ENCODE data around the gene ISOC2. TPM values are rescaled to one million over a fixed set of nuclear protein-coding genes. Genes with fewer than 3 reads are reported as not detected.

The ISOC2 gene
- total and polyA plus RNA-seq, 9 of the 15 experiments (the other 6 are each of a cell fraction or from before 2014, with no cell fraction given): 1.2 to 229 (median 58.3) TPM

DNA sequence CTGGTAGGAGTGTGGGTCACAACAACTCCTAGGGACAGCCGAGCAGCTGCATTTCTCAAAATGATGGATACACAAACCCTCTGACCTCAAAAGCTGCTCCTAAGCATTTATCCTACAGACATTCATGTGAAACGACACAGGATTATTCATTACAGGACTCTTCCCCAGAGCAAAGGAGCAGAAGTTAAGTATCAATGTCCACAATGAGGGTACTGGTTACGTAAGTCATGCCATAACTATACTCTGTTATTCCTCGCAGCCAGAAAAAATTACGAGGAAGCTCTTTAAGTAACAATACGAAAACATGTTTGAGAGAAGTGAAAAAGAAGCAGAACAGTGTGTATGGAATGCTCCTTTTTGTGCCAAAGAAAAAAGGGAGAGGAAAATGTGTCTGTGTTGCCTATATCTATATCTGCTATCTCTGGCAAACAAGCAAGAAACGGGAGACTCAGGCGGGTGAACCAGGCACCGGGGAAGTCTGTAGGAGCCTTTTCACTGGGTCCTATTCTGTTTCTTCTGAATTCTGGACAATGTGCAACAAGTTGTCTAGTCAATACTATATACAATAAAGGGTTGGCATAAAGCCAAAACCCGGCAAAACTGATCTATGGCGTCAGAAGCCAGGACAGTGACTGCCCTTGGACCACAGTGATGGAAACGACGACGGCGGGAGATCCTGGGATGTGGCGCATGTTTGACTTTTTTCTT lies 1.3 kb downstream of the ISOC2 start:
- peak overlapping the region; percentile 55 for H3K27ac ChIP-seq (ENCODE audit: extremely low read depth, low read depth, low read length)
- FAIRE-seq (peak; percentile 66), DNase-seq (ENCODE audit: extremely low read depth in 1 of 4, low spot score in 3 of 4) (peak in 1 of 4 experiments; percentile 47), ATAC-seq (no peak)
- peaks cover 43% of the 10 kb centered on the region for H3K79me2 ChIP-seq (ENCODE audit: control insufficient read depth, insufficient read depth, low read length)
- peaks cover 21 to 71% of the 10 kb centered on the region in 2 experiments for H3K4me1 ChIP-seq (replicated peaks in 1 of 2; ENCODE audit: control insufficient read depth in 2 of 2, insufficient read depth in 2 of 2, low read length in 2 of 2)
- in situ Hi-C loops (cut with MboI): no loop called here
- no peaks in the 10 kb centered on the region for H3K27me3 ChIP-seq (ENCODE audit: control insufficient read depth in 2 of 2, insufficient read depth in 2 of 2, low read length in 2 of 2)
- 0 out of 2 replicates have a peak, but pooled peaks have one; percentile 46 for TF ChIP-seq NR1H2 (CRISPR knock-in tag; IDR thresholded peaks at IDR 0.05)
- TF ChIP-seq, protein P1, sequence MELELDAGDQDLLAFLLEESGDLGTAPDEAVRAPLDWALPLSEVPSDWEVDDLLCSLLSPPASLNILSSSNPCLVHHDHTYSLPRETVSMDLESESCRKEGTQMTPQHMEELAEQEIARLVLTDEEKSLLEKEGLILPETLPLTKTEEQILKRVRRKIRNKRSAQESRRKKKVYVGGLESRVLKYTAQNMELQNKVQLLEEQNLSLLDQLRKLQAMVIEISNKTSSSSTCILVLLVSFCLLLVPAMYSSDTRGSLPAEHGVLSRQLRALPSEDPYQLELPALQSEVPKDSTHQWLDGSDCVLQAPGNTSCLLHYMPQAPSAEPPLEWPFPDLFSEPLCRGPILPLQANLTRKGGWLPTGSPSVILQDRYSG (tag; conservative IDR thresholded peaks at IDR 0.05; ENCODE audit: low read depth): peak; percentile 42; the same call in 1 of the 2 replicates
- no peak for TF ChIP-seq C11orf30 (IDR thresholded peaks at IDR 0.05; ENCODE audit: low read depth)
- TF ChIP-seq ATF6 (CRISPR knock-in tag; IDR thresholded peaks at IDR 0.05): 0 out of 2 replicates have a peak, but pooled peaks have one; percentile 79
- TF ChIP-seq NFIX (CRISPR knock-in tag; IDR thresholded peaks at IDR 0.05; ENCODE audit: low read depth): peak; percentile 76
- TF ChIP-seq CEBPB (tag; IDR thresholded peaks at IDR 0.05): peak; percentile 62
- no peak for TF ChIP-seq ATF1 (CRISPR knock-in tag; IDR thresholded peaks at IDR 0.05)
- peak; percentile 28 for TF ChIP-seq ATF1 (tag; IDR thresholded peaks at IDR 0.05)
- TF ChIP-seq, protein P2, sequence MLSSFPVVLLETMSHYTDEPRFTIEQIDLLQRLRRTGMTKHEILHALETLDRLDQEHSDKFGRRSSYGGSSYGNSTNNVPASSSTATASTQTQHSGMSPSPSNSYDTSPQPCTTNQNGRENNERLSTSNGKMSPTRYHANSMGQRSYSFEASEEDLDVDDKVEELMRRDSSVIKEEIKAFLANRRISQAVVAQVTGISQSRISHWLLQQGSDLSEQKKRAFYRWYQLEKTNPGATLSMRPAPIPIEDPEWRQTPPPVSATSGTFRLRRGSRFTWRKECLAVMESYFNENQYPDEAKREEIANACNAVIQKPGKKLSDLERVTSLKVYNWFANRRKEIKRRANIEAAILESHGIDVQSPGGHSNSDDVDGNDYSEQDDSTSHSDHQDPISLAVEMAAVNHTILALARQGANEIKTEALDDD (IDR thresholded peaks at IDR 0.05): peak; percentile 42; the same call in 1 of the 2 replicates
- peak; percentile 96 for TF ChIP-seq NFIC (IDR thresholded peaks at IDR 0.05)
- TF ChIP-seq SMAD4 (CRISPR knock-in tag; conservative IDR thresholded peaks at IDR 0.05): no peak
- 0 out of 2 replicates have a peak, but pooled peaks have one; percentile 31 for TF ChIP-seq SMARCA4 (IDR thresholded peaks at IDR 0.05)
- no peak for TF ChIP-seq TBL1XR1 (IDR thresholded peaks at IDR 0.05; ENCODE audit: low read length in 2 of 2)
- peak; percentile 55 for TF ChIP-seq CHD1 (IDR thresholded peaks at IDR 0.05; ENCODE audit: low read length)
- H4K20me1 ChIP-seq (replicated peaks; ENCODE audit: control insufficient read depth, insufficient read depth, low read length): no peaks in the 10 kb centered on the region
- BruUV-seq (replicated peaks): TSS peak; percentile 72
- H3K4me2 ChIP-seq (ENCODE audit: insufficient read depth, low read length): peak overlapping the region; percentile 87
- CTCF ChIA-PET (ENCODE audit: low intra/inter-chr PET ratio): no interaction called here
- no peak overlapping the region; the same call in 1 of the 2 replicates for H2AFZ ChIP-seq (ENCODE audit: low read depth, low read length)
- WGBS (ENCODE audit: insufficient coverage, low coverage, missing lambda C conversion rate): 12% methylated on average over 16 of the region's 16 CpGs
- H3K9me1 ChIP-seq (ENCODE audit: control insufficient read depth, insufficient read depth, low read length): no peaks in the 10 kb centered on the region
- no peaks in the 10 kb centered on the region for H3K9me3 ChIP-seq (replicated peaks; ENCODE audit: control insufficient read depth, insufficient read depth, low read depth, low read length)
- POLR2A ChIA-PET: interaction anchor here (0.6 to 2.2 kb wide), 4 partner anchors 16 to 244 kb away, joined by 3 to 6 read pairs (median 4); partner anchors contain the start of gene ZNF628
- peaks cover 30% of the 10 kb centered on the region; the same call in 2 of the 3 replicates for H3K36me3 ChIP-seq (ENCODE audit: control insufficient read depth, insufficient read depth, low read length)
- H3K4me3 ChIP-seq: peak overlapping the region; percentile 81
- intact Hi-C loops (cut with micrococcal nuclease): no loop called here
- H3K9ac ChIP-seq (ENCODE audit: insufficient read depth in 1 of 2, low read depth in 2 of 2, low read length in 2 of 2): peak overlapping the region; percentile 56 to 87; a peak in 3 of 4 replicates
